Adrenal gland (tissue), 5 donors: ENCODE results near the gene RNF41.

Source experiments
- CTCF ChIP-seq, 6 experiments: fragments of 450-650 bp in 4 of 6; fragments of 200-600 bp in 2 of 6; sonication (generic) in 1 of 6; IDR thresholded peaks; 1 replicate in 5 of 6; 2 replicates in 1 of 6; pipeline versions ENCODE4 v1.5.1 to v1.8.0; 2016 to 2021; ENCODE audit warnings: antibody characterized with exemption in 6 of 6, mild to moderate bottlenecking in 2 of 6, moderate library complexity in 1 of 6
- POLR2A ChIP-seq, 2 donors: fragments of 450-650 bp; IDR thresholded peaks; one replicate each; pipeline ENCODE4 v1.6.1; 2017; ENCODE audit warnings: antibody characterized with exemption in 2 of 2, mild to moderate bottlenecking in 2 of 2, moderate library complexity in 1 of 2
- donor health status: DM: no; HTN: no; CAD: no.

DNA sequence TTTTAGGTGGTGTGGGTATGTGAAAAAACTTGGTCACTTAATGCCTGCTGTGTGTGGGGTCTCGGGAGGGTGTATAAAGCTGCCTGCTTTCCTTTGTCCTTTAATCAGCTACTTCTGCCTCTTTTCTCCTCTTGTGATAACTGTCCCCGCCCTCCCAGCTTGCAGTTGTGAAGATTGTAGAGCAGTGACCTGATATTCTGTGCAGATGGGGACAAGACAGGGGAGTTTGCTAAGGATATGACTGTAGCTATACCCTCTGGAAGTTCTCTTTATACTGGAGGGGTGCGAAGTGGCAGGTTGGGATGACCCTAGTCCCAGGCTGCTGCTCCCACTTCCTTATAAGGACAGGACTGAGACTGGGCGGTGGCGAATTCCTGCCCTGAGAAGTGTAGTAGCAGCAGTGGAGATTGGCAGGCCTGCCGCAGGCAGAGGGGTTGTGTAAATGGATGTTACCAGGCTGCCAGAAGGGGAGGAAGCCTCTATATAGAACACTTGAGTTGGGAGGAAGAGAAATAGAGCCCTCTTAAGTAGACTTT, 62.7 kb downstream of the RNF41 start:
- TF ChIP-seq CTCF (IDR thresholded peaks at IDR 0.05) (no peak), POLR2A (IDR thresholded peaks at IDR 0.05) (peak; percentile 47 to 66)
